Muscle layer of colon (tissue), 2 donors: Measurements from ENCODE around the gene CSTF2.

ENCODE experiments used
- H3K27ac ChIP-seq: one replicate; pipeline ENCODE4 v1.7.0; 2013; ENCODE audit warnings: low read depth, mild to moderate bottlenecking, low read length, moderate library complexity
- H3K27me3 ChIP-seq, 2 donors: one replicate each; pipeline ENCODE4 v1.7.0; 2013; ENCODE audit warnings: low read length in 2 of 2, mild to moderate bottlenecking in 2 of 2; ENCODE audit not compliant: insufficient read depth in 2 of 2, control insufficient read depth in 1 of 2
- H3K36me3 ChIP-seq: one replicate; pipeline ENCODE4 v1.7.0; 2013; ENCODE audit warnings: mild to moderate bottlenecking, low read length; ENCODE audit not compliant: insufficient read depth
- H3K4me1 ChIP-seq: one replicate; pipeline ENCODE4 v1.7.0; 2013; ENCODE audit warnings: mild to moderate bottlenecking, low read length; ENCODE audit not compliant: insufficient read depth
- H3K4me3 ChIP-seq, 2 donors: one replicate each; pipeline ENCODE4 v1.7.0; 2013; ENCODE audit warnings: low read length in 2 of 2, low read depth in 1 of 2, mild to moderate bottlenecking in 1 of 2, moderate library complexity in 1 of 2
- H3K9ac ChIP-seq: one replicate; pipeline ENCODE4 v1.7.0; 2013; ENCODE audit warnings: low read length
- H3K9me3 ChIP-seq: one replicate; pipeline ENCODE4 v1.7.0; 2013; ENCODE audit warnings: mild to moderate bottlenecking, low read length
- donor health status: abdominal sarcoma.
- donor health status: Adenocarcinoma of cecum.

Gene CSTF2

GRCh38 chrX:100830143-100830542 lies 10.0 kb downstream of the CSTF2 start:
- H3K4me3 ChIP-seq, result no peak overlapping the region
- peaks cover 7% of the 10 kb centered on the region for H3K36me3 ChIP-seq
- H3K27ac ChIP-seq, result no peak overlapping the region
- no peak overlapping the region for H3K9ac ChIP-seq
- no peaks in the 10 kb centered on the region for H3K9me3 ChIP-seq
- H3K4me1 ChIP-seq, result no peaks in the 10 kb centered on the region
- no peaks in the 10 kb centered on the region for H3K27me3 ChIP-seq

GRCh38 chrX:100830547-100830946 lies 10.4 kb downstream of the CSTF2 start:
- Histone ChIP-seq H3K9ac (no peak overlapping the region), H3K36me3 (peaks cover 7% of the 10 kb centered on the region), H3K4me3 (no peak overlapping the region), H3K27me3 (no peaks in the 10 kb centered on the region), H3K4me1 (no peaks in the 10 kb centered on the region), H3K9me3 (no peaks in the 10 kb centered on the region), H3K27ac (no peak overlapping the region)

DNA sequence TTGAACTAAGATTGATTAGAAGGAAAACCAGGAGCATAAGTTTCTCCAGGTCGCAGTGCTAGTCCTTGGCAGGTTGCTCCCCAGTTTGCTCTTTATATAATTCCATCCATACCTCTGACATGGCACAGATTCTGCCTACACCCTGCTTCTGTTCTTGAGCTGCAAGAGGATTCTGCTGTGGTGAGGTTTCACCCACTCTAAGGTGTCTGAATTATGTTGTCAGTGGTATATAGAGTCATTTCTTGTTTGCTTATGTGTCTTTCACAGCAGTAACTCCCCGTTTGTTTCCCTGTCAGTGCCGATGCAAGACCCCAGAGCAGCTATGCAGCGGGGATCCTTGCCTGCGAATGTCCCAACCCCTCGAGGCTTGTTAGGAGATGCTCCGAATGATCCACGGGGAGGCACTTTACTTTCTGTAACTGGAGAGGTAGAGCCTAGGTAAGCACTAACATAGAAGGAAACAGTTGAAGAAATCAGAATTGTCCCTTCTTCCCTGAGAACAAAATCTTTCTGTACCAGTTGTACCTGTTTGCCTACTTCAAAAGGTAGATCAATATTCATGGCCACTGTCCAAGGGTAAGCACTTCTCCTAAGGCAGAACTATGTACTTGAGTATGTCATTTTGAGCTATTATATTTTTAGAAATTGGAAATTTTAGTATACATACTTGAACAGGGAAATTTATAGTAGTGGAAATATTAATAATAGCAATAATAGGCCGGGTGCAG lies 11.2 kb downstream of the CSTF2 start:
- H3K4me3 ChIP-seq, result no peak overlapping the region
- no peaks in the 10 kb centered on the region for H3K27me3 ChIP-seq
- peaks cover 7% of the 10 kb centered on the region for H3K36me3 ChIP-seq
- no peak overlapping the region for H3K27ac ChIP-seq
- H3K9ac ChIP-seq, result no peak overlapping the region
- H3K9me3 ChIP-seq, result no peaks in the 10 kb centered on the region
- no peaks in the 10 kb centered on the region for H3K4me1 ChIP-seq

- H3K4me1 ChIP-seq, result no peaks in the 10 kb centered on the region
- H3K4me3 ChIP-seq, result no peak overlapping the region
- H3K36me3 ChIP-seq, result no peaks in the 10 kb centered on the region
- no peak overlapping the region for H3K9ac ChIP-seq
- H3K27me3 ChIP-seq, result peaks cover 0 to 3% of the 10 kb centered on the region in 2 donors
- no peaks in the 10 kb centered on the region for H3K9me3 ChIP-seq
- no peak overlapping the region for H3K27ac ChIP-seq
These were observed 30.1 kb downstream of the CSTF2 start for GRCh38 chrX:100850317-100850716.

DNA sequence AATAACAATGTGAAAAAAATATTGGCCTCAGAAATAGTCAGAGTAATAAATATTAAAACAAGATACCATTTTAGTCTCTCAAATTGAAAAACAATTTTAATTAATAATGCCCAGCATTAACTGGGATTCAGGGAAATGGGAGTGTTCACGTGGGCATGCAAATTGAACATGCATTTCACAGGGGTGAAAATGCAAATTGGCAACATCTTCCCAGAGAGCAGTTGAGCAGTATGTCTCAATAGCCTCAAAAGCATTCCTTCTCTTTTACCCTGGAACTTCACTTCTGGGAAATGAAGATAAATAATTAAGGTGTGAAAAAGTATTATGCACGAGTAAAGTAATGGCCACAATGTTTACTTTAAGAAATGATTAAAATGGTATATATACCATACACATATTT lies 32.6 kb downstream of the CSTF2 start:
- no peaks in the 10 kb centered on the region for H3K36me3 ChIP-seq
- H3K4me1 ChIP-seq, result no peaks in the 10 kb centered on the region
- H3K27me3 ChIP-seq, result peaks cover 0 to 3% of the 10 kb centered on the region in 2 donors
- H3K4me3 ChIP-seq, result no peak overlapping the region
- no peaks in the 10 kb centered on the region for H3K9me3 ChIP-seq
- H3K27ac ChIP-seq, result no peak overlapping the region
- no peak overlapping the region for H3K9ac ChIP-seq

GRCh38 chrX:100863326-100863864 lies 43.2 kb downstream of the CSTF2 start:
- Histone ChIP-seq H3K9ac (no peak overlapping the region), H3K9me3 (no peaks in the 10 kb centered on the region), H3K36me3 (no peaks in the 10 kb centered on the region)

DNA sequence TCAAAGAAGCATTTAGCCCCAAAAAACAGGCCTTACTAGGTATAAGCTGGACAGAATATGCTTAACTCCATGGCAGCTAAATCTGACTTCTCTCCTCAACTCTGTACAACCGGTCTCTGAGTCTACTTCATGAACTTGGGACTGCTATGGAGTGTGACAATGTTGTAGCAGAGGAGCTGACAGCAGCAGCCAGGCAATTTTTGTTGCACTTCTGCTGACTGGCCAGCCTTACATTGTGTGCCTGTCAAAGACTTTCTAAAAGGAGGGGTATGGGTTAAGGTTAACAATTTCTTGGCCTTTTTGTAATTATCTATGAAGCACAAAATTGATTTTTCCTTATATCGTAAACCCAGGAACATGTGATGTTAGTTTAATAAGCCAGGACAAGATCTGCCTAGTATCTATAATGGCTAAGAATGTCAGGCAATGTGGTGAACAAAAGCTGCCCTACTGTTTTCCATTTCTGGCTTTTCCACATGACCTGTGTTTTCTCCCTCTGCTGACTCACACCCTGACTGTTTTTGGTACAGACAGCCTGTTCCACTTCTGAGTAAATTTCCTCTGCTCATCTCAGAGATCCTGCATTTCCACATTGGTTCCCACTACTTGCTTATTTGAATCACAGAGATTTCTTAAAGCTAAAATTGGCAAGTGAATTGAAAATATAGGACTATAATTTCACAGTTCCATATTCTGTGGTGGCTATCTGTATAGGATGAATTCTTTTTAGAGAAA lies 44.6 kb downstream of the CSTF2 start:
- no peaks in the 10 kb centered on the region for H3K4me1 ChIP-seq
- H3K27me3 ChIP-seq, result no peaks in the 10 kb centered on the region
- H3K36me3 ChIP-seq, result no peaks in the 10 kb centered on the region
- no peak overlapping the region for H3K9ac ChIP-seq
- H3K27ac ChIP-seq, result peak overlapping the region; percentile 32
- no peaks in the 10 kb centered on the region for H3K9me3 ChIP-seq
- H3K4me3 ChIP-seq, result no peak overlapping the region

More at GRCh38 chrX:100863326-100863864, 43.2 kb downstream of the CSTF2 start:
- H3K4me1 ChIP-seq, result no peaks in the 10 kb centered on the region
- no peak overlapping the region for H3K27ac ChIP-seq
- H3K27me3 ChIP-seq, result no peaks in the 10 kb centered on the region
- no peak overlapping the region for H3K4me3 ChIP-seq

- H3K9ac ChIP-seq, result no peak overlapping the region
- H3K27ac ChIP-seq, result no peak overlapping the region
- H3K9me3 ChIP-seq, result no peaks in the 10 kb centered on the region
- no peak overlapping the region for H3K4me3 ChIP-seq
- no peaks in the 10 kb centered on the region for H3K4me1 ChIP-seq
- no peaks in the 10 kb centered on the region for H3K36me3 ChIP-seq
- H3K27me3 ChIP-seq, result no peaks in the 10 kb centered on the region
These were observed 48.1 kb downstream of the CSTF2 start for GRCh38 chrX:100868273-100868672.

- Histone ChIP-seq H3K36me3 (no peaks in the 10 kb centered on the region), H3K4me1 (no peaks in the 10 kb centered on the region)
These were observed 50.3 kb downstream of the CSTF2 start for GRCh38 chrX:100870527-100870926.

GRCh38 chrX:100871594-100872560 lies 51.7 kb downstream of the CSTF2 start:
- Histone ChIP-seq H3K9ac (no peak overlapping the region), H3K4me3 (no peak overlapping the region), H3K36me3 (no peaks in the 10 kb centered on the region), H3K27ac (no peak overlapping the region), H3K27me3 (no peaks in the 10 kb centered on the region), H3K9me3 (no peaks in the 10 kb centered on the region), H3K4me1 (no peaks in the 10 kb centered on the region)

More at GRCh38 chrX:100870527-100870926, 50.3 kb downstream of the CSTF2 start:
- Histone ChIP-seq H3K27ac (no peak overlapping the region), H3K27me3 (no peaks in the 10 kb centered on the region), H3K4me3 (no peak overlapping the region), H3K9ac (no peak overlapping the region), H3K9me3 (no peaks in the 10 kb centered on the region)

DNA sequence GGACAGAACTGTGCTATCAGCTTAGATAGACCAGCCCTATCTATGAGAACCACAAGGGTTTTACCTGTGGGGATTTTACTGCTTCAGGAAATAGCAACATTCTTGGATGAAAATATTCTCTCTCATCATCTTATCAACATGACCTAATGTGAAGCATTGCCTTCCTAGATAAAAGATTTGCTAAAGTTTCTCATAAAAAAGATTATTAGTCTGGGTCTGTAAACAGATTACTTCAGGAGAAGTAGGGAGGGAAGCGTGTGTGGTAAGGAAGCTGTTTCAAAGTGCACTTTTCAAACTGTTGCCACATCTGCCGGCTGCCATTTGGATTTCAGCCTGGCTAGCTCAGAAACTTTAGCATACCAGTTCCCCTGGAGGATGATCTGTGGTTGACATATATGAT lies 54.1 kb downstream of the CSTF2 start, which contains the start of gene NOX1:
Gene NOX1, minus strand, starts transcription at position 35 of the 400 bp plus-strand sequence. CDS start 220 bp downstream, outside the sequence.
- H3K4me3 ChIP-seq, result no peak within 1 kb of the TSS
- no peaks in the 10 kb centered on the region for H3K36me3 ChIP-seq
- no peaks in the 10 kb centered on the region for H3K4me1 ChIP-seq
- no peaks in the 10 kb centered on the region for H3K9me3 ChIP-seq
- peaks cover 0 to 4% of the 10 kb centered on the region in 2 donors for H3K27me3 ChIP-seq
- H3K27ac ChIP-seq, result no peak within 1 kb of the TSS
- no peak within 1 kb of the TSS for H3K9ac ChIP-seq
